SK-N-MC (cell line): ENCODE results near the gene HIVEP2.

Source experiments
- EZH2 ChIP-seq: fragments of 200-600 bp; sonication (generic); IDR thresholded peaks from one replicate; pipeline ENCODE4 v1.6.1; 2017; ENCODE audit warnings: antibody characterized with exemption
- POLR2AphosphoS5 ChIP-seq: IDR thresholded peaks from 2 replicates; pipeline ENCODE4 v1.6.1; 2012; ENCODE audit warnings: mild to moderate bottlenecking, low read depth, low read length, borderline replicate concordance

DNA sequence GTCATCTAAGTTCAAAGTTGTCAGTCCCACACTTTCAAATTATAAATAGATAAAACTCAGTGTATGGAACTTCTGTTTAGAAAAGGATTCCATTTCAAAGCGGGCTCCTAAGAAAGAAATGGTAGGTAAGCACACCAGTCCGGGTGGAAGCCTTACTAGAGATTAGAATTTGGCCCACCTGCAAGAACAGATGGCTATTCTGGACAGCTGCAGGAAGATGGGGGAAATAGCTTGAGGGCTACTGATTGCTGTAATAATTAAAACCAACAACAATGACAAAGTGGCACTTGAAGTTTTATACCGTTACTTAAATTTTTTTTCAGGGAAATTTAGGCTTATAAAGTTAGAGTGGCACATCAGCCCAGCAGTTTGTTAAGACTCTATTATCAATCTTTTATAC is 83.3 kb downstream of the HIVEP2 start:
- TF ChIP-seq EZH2 = no peak
- no peak for TF ChIP-seq POLR2AphosphoS5
